ENCODE data around the gene FOXA1.
"Not testable (repeated sequence)": the region's sequence is repeated elsewhere in the genome, so short reads cannot be mapped to it uniquely, and the experiment has no call there.

The FOXA1 gene

DNA sequence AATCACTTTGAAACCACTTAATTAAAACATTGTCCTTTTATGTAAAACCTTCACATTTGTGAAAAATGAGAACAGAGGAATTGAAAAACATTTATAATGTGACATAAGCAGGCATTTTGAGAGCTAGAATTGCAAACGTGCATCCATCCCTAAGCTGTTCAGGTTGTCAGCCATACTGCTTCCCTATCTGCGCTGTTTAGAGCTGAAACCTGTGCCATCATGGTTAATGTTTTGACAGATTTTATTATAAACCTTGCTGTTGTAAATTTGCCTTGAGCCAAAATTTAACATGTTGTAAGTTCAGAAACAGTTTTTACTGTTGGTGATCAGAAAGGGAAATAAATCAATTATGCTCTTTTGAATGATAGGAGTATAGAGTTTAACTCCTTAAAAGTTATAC, 31.9 kb downstream of the FOXA1 start:
- no peaks in the 10 kb centered on the region for H3K9me3 ChIP-seq (ENCODE audit: control insufficient read depth, low read length)
- H3K4me3 ChIP-seq (ENCODE audit: insufficient read depth, low read depth, low read length, poor library complexity, severe bottlenecking): no peak overlapping the region
- no peaks in the 10 kb centered on the region for H3K27me3 ChIP-seq (replicated peaks; ENCODE audit: control insufficient read depth, insufficient read depth, low read length, poor library complexity, severe bottlenecking)
- no peak overlapping the region for H3K27ac ChIP-seq (ENCODE audit: insufficient read depth, low read length, poor library complexity, severe bottlenecking)
- no peaks in the 10 kb centered on the region for H3K4me1 ChIP-seq (ENCODE audit: control insufficient read depth, insufficient read depth, low read length, poor library complexity, severe bottlenecking)
- H3K36me3 ChIP-seq (ENCODE audit: control insufficient read depth, insufficient read depth, low read length): no peaks in the 10 kb centered on the region
- DNase-seq: no peak

DNA sequence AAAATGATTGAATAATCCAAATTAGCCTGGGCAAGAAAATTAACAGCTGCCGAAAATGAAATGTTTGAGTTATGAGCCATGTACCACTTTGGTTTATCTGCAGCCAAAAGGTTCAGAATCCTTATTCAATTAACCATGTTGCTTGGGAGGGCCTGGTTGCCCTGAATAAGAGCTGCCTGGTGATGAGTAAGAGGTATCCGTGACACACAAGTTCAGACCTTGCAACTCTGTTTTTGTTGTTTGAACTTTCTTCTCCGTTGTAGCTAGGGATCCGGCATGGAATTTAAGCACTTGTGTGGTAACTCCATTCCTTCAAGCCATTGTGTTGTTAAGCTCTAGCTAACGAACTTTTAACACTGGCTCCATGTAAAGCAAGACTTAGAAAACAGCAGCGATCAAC, 35.7 kb downstream of the FOXA1 start:
- H3K9me3 ChIP-seq (ENCODE audit: control insufficient read depth, low read length): no peaks in the 10 kb centered on the region
- no peak overlapping the region for H3K4me3 ChIP-seq (ENCODE audit: insufficient read depth, low read depth, low read length, poor library complexity, severe bottlenecking)
- H3K27ac ChIP-seq (ENCODE audit: insufficient read depth, low read length, poor library complexity, severe bottlenecking): no peak overlapping the region
- no peak for DNase-seq
- no peaks in the 10 kb centered on the region for H3K27me3 ChIP-seq (replicated peaks; ENCODE audit: control insufficient read depth, insufficient read depth, low read length, poor library complexity, severe bottlenecking)
- H3K4me1 ChIP-seq (ENCODE audit: control insufficient read depth, insufficient read depth, low read length, poor library complexity, severe bottlenecking): no peaks in the 10 kb centered on the region
- H3K36me3 ChIP-seq (ENCODE audit: control insufficient read depth, insufficient read depth, low read length): no peaks in the 10 kb centered on the region

DNA sequence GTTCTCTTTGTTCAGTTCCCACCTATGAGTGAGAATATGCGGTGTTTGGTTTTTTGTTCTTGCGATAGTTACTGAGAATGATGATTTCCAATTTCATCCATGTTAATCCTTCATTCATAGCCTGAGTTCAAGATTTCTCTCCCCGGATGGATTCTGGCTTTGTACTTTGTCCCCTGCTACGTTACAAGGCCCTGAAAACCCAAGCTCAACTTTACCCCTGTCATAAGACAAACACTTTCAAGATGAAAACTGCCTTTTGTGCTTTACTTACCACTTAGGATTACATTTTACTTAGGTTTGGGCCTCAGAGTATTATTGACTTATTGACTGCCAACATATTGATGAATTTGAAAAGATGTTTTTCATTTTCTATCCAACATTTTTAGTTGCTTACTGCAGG, 36.3 kb downstream of the FOXA1 start:
- Histone ChIP-seq H3K9me3 (ENCODE audit: control insufficient read depth, low read length) (no peaks in the 10 kb centered on the region), H3K4me3 (ENCODE audit: insufficient read depth, low read depth, low read length, poor library complexity, severe bottlenecking) (no peak overlapping the region), H3K36me3 (ENCODE audit: control insufficient read depth, insufficient read depth, low read length) (no peaks in the 10 kb centered on the region), H3K27ac (ENCODE audit: insufficient read depth, low read length, poor library complexity, severe bottlenecking) (no peak overlapping the region), H3K27me3 (replicated peaks; ENCODE audit: control insufficient read depth, insufficient read depth, low read length, poor library complexity, severe bottlenecking) (no peaks in the 10 kb centered on the region), H3K4me1 (ENCODE audit: control insufficient read depth, insufficient read depth, low read length, poor library complexity, severe bottlenecking) (no peaks in the 10 kb centered on the region)
- no peak for DNase-seq

- not testable (repeated sequence) for H3K4me1 ChIP-seq (ENCODE audit: control insufficient read depth, insufficient read depth, low read length, poor library complexity, severe bottlenecking); H3K4me3 ChIP-seq (ENCODE audit: insufficient read depth, low read depth, low read length, poor library complexity, severe bottlenecking); H3K9me3 ChIP-seq (ENCODE audit: control insufficient read depth, low read length); DNase-seq; H3K27me3 ChIP-seq (replicated peaks; ENCODE audit: control insufficient read depth, insufficient read depth, low read length, poor library complexity, severe bottlenecking); H3K27ac ChIP-seq (ENCODE audit: insufficient read depth, low read length, poor library complexity, severe bottlenecking); H3K36me3 ChIP-seq (ENCODE audit: control insufficient read depth, insufficient read depth, low read length)
Observed at GRCh38 chr14:37555596-37555995, 39.5 kb downstream of the FOXA1 start.

DNA sequence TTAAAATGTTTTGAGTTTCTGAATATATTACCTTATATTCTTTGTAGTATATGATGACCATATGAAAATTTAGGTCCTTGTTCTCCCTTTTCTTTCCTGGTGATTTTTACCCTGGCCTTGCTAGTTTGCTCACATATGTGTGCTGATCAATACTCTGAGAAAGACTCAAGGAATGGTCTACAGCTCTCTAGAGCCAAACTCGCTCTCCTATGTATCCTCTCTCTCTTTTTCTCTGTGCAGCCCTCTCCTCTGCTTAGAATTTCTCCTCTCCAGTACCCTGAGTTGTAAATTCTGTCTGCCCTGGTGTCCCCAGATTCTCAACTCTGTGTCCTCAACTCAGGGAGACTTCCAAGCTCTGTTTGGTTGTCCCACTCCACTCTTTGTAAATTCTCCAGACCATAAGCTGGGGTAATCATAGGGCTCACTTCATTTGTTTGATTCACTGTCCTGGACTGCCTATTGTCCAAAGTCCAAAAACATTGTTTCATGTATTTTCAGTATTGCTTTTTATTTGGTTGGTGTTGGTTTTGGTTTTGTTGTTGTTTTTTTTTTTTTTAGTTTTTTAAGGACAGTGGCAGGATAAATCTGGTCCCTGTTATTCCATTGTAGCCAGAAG, 41.0 kb downstream of the FOXA1 start:
- Histone ChIP-seq H3K27me3 (replicated peaks; ENCODE audit: control insufficient read depth, insufficient read depth, low read length, poor library complexity, severe bottlenecking) (no peaks in the 10 kb centered on the region), H3K9me3 (ENCODE audit: control insufficient read depth, low read length) (no peaks in the 10 kb centered on the region), H3K27ac (ENCODE audit: insufficient read depth, low read length, poor library complexity, severe bottlenecking) (no peak overlapping the region), H3K36me3 (ENCODE audit: control insufficient read depth, insufficient read depth, low read length) (no peaks in the 10 kb centered on the region), H3K4me1 (ENCODE audit: control insufficient read depth, insufficient read depth, low read length, poor library complexity, severe bottlenecking) (no peaks in the 10 kb centered on the region), H3K4me3 (ENCODE audit: insufficient read depth, low read depth, low read length, poor library complexity, severe bottlenecking) (no peak overlapping the region)
- DNase-seq: no peak

GRCh38 chr14:37551119-37551518, 43.9 kb downstream of the FOXA1 start:
- no peaks in the 10 kb centered on the region for H3K4me1 ChIP-seq (ENCODE audit: control insufficient read depth, insufficient read depth, low read length, poor library complexity, severe bottlenecking)
- no peak for DNase-seq
- no peaks in the 10 kb centered on the region for H3K27me3 ChIP-seq (replicated peaks; ENCODE audit: control insufficient read depth, insufficient read depth, low read length, poor library complexity, severe bottlenecking)
- no peak overlapping the region for H3K4me3 ChIP-seq (ENCODE audit: insufficient read depth, low read depth, low read length, poor library complexity, severe bottlenecking)
- H3K36me3 ChIP-seq (ENCODE audit: control insufficient read depth, insufficient read depth, low read length): no peaks in the 10 kb centered on the region
- H3K9me3 ChIP-seq (ENCODE audit: control insufficient read depth, low read length): no peaks in the 10 kb centered on the region
- H3K27ac ChIP-seq (ENCODE audit: insufficient read depth, low read length, poor library complexity, severe bottlenecking): no peak overlapping the region

GRCh38 chr14:37550511-37550910, 44.5 kb downstream of the FOXA1 start:
- Histone ChIP-seq H3K4me3 (ENCODE audit: insufficient read depth, low read depth, low read length, poor library complexity, severe bottlenecking) (no peak overlapping the region), H3K9me3 (ENCODE audit: control insufficient read depth, low read length) (no peaks in the 10 kb centered on the region), H3K27ac (ENCODE audit: insufficient read depth, low read length, poor library complexity, severe bottlenecking) (no peak overlapping the region), H3K36me3 (ENCODE audit: control insufficient read depth, insufficient read depth, low read length) (no peaks in the 10 kb centered on the region), H3K27me3 (replicated peaks; ENCODE audit: control insufficient read depth, insufficient read depth, low read length, poor library complexity, severe bottlenecking) (no peaks in the 10 kb centered on the region), H3K4me1 (ENCODE audit: control insufficient read depth, insufficient read depth, low read length, poor library complexity, severe bottlenecking) (no peaks in the 10 kb centered on the region)
- DNase-seq: no peak

DNA sequence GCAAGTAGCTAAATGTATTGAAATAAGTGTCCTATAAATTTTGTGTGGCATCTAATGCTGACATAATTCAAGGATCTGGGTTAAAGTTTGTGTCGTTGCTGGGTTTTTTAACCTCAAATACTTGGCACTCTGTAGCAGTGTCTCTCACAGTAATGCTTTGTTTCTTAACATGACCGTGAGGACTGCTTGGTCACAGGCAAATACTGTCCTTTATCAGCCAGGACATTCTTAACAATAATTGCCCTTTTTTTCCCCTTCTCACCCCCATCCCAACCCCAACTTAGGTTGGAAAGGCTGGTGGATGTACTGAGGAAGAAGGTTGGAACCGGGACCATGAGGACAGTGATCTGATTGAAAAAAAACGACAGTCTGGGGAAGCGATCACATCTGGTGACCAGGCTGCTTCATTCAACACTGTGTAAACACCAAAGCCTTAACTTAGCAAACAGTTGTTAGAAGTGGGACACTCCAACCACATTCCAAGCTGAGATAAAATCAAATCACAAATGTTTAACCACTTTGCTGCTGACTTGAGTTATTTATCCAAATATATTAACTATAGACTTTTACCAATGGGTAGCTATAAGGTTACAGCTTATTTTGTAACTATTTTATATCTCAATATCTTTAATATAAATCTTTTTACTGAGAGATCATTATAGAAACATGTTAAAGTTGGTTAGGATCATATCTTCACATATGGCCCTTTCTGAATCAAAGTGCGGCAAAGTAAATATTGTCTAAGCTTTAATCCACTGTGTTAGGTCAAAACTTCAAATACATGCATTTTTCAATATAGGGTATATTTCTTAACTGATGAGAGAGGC, 48.2 kb downstream of the FOXA1 start:
- DNase-seq: no peak
- Histone ChIP-seq H3K27ac (ENCODE audit: insufficient read depth, low read length, poor library complexity, severe bottlenecking) (no peak overlapping the region), H3K9me3 (ENCODE audit: control insufficient read depth, low read length) (no peaks in the 10 kb centered on the region)

GRCh38 chr14:37545174-37545573, 49.9 kb downstream of the FOXA1 start:
- H3K4me1 ChIP-seq (ENCODE audit: control insufficient read depth, insufficient read depth, low read length, poor library complexity, severe bottlenecking): no peaks in the 10 kb centered on the region

More for the DNA sequence above, 48.2 kb downstream of the FOXA1 start:
- Histone ChIP-seq H3K4me3 (ENCODE audit: insufficient read depth, low read depth, low read length, poor library complexity, severe bottlenecking) (no peak overlapping the region), H3K27me3 (replicated peaks; ENCODE audit: control insufficient read depth, insufficient read depth, low read length, poor library complexity, severe bottlenecking) (no peaks in the 10 kb centered on the region), H3K36me3 (ENCODE audit: control insufficient read depth, insufficient read depth, low read length) (no peaks in the 10 kb centered on the region), H3K4me1 (ENCODE audit: control insufficient read depth, insufficient read depth, low read length, poor library complexity, severe bottlenecking) (no peaks in the 10 kb centered on the region)

GRCh38 chr14:37544407-37544806, 50.6 kb downstream of the FOXA1 start:
- Histone ChIP-seq H3K27ac (ENCODE audit: insufficient read depth, low read length, poor library complexity, severe bottlenecking) (no peak overlapping the region), H3K4me3 (ENCODE audit: insufficient read depth, low read depth, low read length, poor library complexity, severe bottlenecking) (no peak overlapping the region), H3K9me3 (ENCODE audit: control insufficient read depth, low read length) (no peaks in the 10 kb centered on the region), H3K4me1 (ENCODE audit: control insufficient read depth, insufficient read depth, low read length, poor library complexity, severe bottlenecking) (no peaks in the 10 kb centered on the region), H3K27me3 (replicated peaks; ENCODE audit: control insufficient read depth, insufficient read depth, low read length, poor library complexity, severe bottlenecking) (no peaks in the 10 kb centered on the region), H3K36me3 (ENCODE audit: control insufficient read depth, insufficient read depth, low read length) (no peaks in the 10 kb centered on the region)
- no peak for DNase-seq

More at GRCh38 chr14:37545174-37545573, 49.9 kb downstream of the FOXA1 start:
- Histone ChIP-seq H3K9me3 (ENCODE audit: control insufficient read depth, low read length) (no peaks in the 10 kb centered on the region), H3K27ac (ENCODE audit: insufficient read depth, low read length, poor library complexity, severe bottlenecking) (no peak overlapping the region), H3K27me3 (replicated peaks; ENCODE audit: control insufficient read depth, insufficient read depth, low read length, poor library complexity, severe bottlenecking) (no peaks in the 10 kb centered on the region), H3K4me3 (ENCODE audit: insufficient read depth, low read depth, low read length, poor library complexity, severe bottlenecking) (no peak overlapping the region), H3K36me3 (ENCODE audit: control insufficient read depth, insufficient read depth, low read length) (no peaks in the 10 kb centered on the region)
- no peak for DNase-seq
